Testis (tissue), 2 donors: ENCODE results near the gene FLNB.

Experiments used
- POLR2A ChIP-seq: fragments of 450-650 bp; IDR thresholded peaks from one replicate; pipeline ENCODE4 v1.6.1; 2017; ENCODE audit warnings: antibody characterized with exemption, mild to moderate bottlenecking, moderate library complexity
- TF ChIP-seq, protein P1 (sequence below), 3 experiments: fragments of 450-650 bp in 2 of 3; fragments of 200-600 bp in 1 of 3; sonication (generic) in 1 of 3; IDR thresholded peaks; one replicate each; pipeline ENCODE4 v1.5.1; 2016 to 2019; ENCODE audit warnings: antibody characterized with exemption in 3 of 3, mild to moderate bottlenecking in 2 of 3, moderate library complexity in 1 of 3

DNA sequence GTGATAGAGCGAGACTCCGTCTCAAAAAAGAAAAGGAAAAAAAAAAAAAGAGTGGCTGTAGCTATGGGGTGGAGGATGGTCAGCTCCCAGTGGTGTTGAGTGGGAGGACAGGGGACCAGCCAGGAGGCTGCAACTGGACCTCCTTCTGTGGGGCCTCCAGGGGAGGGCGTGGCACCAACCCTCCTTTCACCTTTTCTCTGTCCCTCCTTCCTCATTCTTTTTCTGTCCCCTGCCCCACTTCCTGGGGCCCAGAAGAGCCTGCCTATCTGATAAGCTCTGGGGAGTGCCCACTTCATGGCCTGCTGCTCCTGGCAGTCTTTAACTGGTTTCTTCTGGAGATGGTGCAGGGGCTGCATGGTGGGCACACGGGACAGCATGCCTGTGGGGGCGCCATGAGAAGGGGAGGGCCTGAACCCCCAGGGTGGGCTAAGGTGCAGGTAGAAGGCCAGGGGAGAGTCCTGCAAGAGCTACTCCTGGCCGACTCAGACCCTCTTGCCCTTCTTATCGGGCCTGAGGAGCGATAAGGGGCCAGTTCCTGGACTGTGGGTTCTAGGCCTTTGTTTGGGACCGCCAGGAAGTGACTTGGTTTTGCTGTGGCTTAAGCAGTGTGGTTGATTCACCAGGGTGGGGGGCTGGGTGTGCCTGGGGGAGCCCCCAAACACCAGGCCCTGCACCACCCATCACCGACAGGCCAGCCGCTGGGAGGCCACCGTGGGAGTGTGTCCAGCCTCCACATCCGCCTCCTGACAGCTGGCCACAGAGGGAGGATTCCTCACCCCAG is 49.4 kb upstream of the FLNB start:
- TF ChIP-seq, protein P1, sequence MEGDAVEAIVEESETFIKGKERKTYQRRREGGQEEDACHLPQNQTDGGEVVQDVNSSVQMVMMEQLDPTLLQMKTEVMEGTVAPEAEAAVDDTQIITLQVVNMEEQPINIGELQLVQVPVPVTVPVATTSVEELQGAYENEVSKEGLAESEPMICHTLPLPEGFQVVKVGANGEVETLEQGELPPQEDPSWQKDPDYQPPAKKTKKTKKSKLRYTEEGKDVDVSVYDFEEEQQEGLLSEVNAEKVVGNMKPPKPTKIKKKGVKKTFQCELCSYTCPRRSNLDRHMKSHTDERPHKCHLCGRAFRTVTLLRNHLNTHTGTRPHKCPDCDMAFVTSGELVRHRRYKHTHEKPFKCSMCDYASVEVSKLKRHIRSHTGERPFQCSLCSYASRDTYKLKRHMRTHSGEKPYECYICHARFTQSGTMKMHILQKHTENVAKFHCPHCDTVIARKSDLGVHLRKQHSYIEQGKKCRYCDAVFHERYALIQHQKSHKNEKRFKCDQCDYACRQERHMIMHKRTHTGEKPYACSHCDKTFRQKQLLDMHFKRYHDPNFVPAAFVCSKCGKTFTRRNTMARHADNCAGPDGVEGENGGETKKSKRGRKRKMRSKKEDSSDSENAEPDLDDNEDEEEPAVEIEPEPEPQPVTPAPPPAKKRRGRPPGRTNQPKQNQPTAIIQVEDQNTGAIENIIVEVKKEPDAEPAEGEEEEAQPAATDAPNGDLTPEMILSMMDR (IDR thresholded peaks at IDR 0.05), result no peak
- TF ChIP-seq POLR2A, result no peak
